HG03457 (cell line): Measurements from ENCODE around the gene CNOT10.
"Not testable (repeated sequence)": the region's sequence is repeated elsewhere in the genome, so short reads cannot be mapped to it uniquely, and the experiment has no call there.

Experiments used
- ATAC-seq: cut with Tn5 transposase; IDR thresholded peaks from one replicate; pipeline ENCODE4 v1.9.1; 2021; ENCODE audit warnings: moderate number of reproducible peaks; ENCODE audit not compliant: unreplicated experiment

The CNOT10 gene

DNA sequence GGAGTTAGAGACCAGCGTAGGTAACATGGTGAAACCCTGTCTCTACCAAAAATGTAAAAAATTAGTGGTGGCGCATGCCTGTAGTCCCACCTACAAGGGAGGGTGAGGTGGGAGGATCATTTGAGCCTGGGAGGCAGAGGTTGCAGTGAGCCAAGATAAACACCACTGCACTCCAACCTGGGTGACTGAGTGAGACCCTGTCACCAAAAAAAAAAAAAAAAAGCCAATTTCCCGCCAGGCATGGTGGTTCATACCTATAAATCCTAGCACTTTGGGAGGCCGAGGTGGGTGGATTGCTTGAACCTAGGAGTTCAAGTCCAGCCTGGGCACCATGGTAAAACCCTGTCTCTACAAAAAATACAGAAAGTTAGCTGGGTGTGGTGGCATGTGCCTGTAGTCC is 6.9 kb downstream of the CNOT10 start:
- ATAC-seq, result no peak

DNA sequence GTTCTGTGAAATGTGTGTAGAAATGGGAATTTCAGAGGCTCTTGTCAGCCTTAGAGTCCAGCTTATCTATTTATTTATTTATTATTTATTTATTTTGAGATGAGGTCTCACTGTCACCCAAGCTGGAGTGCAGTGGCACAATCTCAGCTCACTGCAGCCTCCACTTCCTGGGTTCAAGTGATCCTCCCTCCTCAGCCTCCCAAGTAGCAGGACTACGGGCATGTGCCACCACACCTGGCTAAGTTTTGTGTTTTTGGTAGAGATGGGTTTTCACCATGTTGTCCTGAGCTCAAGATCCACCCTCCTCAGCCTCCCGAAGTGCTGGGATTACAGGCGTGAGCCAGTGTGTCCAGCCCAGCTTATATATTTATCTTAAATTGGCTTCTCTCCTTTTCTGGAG is 11.5 kb downstream of the CNOT10 start:
- ATAC-seq, result no peak

DNA sequence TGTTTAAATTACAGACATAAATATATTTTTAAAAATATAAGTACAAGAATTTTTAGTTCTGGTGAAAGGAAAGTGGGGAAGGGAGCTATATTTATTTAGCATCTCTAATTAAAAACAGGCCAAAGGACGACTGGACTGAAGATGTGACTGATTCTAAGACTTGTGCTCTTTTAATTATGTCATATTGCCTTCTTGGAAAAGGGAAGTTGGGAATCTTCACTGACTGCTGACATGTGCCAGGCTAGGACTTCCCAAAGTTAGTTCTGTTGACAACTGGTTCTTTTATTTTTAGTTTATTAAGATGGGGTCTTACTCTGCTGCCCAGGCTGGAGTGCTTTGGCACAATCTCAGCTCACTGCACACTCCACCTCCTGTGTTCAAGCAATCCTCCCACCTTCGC is 13.5 kb downstream of the CNOT10 start:
- no peak for ATAC-seq

DNA sequence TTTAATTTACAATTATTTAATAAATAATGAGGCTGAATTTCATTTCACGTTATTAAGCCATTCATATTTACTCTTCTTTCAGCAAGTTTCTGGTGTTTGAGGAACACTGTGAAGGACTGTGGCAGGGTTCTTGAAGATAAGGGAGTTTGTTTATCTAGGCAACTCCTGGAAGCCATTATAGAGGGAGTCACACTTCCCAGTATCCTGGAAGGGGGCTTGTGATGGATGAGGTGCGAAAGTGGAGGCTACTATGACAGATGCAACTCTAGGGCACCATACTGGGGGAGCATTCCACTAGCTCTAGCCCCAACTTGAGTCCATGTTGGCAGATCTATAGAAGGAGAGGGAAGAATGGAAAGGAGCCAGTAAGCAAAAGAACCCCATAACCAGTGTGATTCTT is 14.4 kb downstream of the CNOT10 start:
- no peak for ATAC-seq

DNA sequence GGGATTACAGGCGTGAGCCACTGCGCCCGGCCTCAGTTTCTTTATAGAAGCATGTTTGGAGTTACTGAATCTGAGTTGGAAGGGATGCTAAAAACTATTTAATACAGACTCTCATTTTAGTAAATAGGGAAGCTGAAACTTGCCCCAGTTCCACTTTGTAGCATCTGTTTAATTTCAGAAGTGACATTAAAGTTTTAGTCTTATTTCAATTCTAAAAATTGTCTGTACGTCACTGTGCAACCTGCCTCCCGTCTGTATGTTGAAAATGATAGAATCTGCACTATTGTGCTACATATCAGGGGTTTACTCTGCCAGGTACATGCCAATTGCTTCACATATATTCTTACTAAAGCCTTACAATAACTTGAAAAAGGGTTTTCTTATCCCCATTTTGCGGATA is 15.3 kb downstream of the CNOT10 start:
- ATAC-seq, result no peak

DNA sequence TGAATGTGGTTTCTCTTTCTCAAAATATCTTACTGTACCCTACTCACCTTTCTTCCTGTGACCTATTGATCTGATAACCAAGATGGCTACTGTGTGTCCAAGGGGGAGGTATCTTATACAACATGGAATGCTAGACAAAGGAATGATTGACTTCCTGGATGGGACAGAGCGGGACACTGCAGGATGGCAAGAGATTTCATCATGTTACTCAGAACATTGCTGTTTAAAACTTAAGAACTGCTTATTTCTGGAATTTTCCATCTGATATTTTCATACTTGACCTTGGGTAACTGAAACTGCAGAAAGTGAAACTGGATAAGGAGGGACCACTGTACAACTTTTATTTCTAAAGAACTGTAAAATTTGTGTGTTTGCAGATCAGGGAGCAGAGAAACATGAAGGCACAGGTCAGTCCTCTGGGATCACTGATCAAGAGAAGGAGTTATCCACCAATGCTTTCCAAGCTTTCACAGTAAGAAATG is 18.5 kb downstream of the CNOT10 start:
- ATAC-seq, result no peak

DNA sequence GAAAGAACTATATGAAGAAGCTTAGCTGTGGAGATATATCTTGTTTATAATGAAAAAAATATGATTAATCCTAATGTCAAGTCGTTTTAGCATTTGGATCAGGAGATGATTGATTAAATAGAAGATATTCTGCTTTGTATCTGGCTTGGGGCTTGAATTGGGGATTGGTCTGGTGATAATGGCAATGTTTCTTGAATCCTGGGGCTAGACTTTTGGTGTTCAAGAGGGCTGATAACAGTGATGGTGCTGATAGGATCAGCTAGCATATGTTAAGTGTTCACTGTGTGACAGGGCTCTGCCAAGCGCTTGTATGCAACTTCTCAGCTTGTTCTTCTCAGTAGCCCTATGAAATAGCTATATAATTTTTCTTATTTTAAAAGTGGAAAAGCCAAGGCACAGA is 20.2 kb downstream of the CNOT10 start:
- ATAC-seq, result no peak

DNA sequence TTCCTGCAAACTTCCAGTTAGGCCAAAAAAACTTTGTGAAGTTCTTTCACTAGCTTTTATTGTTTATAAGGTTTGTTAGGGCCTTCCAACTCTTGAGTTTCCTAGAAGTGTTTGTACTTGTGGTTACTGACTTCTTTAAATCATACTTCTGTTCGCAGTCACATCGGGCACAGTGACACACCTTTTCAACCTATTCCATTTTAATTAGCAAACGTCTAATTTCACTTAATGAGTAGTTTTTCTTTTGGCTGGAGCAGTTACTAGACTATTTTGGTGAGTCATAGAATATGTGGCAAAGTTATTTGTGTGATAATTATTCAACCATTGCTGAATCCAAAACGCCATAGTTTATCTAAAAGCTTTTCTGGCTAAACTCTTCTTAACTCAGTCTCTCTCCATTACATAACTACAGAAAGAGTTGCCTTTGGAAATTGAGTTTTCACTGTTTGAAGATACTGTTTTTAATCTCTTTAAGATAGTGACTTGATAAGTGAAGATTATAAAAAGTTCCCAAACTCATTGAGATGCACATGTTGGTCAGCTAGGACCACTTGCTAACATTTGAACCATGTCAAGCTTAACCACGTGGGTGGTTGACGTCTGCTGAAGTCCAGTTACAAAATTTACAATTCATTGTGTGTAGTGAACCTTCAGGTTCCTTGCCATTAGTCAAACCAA is 21.5 kb downstream of the CNOT10 start:
- no peak for ATAC-seq

DNA sequence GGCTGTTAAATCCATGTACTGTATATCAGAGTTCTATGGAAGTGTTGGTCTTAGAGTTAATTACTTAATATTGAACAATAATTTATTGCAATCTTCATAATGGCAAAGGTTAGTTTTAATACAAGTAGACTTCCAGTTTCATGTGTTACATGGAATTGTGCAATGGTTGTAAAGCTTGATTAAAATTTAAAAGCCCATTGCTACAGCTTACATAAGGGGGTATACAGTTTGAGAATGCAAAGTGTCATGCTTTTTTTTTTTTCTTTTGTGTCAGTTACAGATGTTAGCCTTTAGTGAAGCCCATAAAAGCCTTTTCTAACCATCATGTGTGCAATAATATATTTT is 22.0 kb downstream of the CNOT10 start:
- no peak for ATAC-seq

DNA sequence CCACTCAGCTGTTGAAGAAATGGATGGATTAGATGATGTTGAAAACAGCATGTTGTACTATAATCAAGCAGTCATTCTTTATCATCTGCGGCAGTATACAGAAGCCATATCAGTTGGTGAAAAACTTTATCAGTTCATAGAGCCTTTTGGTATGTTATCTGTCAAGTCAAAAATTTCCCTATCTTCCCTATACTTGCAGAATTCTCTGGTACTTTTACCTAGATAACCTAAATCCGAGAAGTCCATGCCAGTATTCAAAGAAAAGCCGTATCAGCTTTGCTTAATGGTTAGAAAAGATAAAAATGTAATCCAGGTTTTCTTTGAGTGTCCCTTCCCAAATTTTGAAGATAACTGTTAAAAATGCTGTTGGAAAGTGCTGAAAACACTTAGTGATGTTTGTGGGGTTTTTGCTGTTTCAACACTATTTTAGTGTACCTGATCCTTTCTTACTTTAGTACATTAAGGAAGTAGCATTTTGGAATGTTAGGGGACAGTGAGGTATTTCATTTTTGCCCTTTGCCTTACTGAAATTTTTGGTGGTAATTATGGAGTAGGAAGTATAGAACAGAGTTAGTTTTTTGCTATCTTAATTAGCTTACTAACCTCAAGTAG is 23.8 kb downstream of the CNOT10 start:
- ATAC-seq, result no peak

DNA sequence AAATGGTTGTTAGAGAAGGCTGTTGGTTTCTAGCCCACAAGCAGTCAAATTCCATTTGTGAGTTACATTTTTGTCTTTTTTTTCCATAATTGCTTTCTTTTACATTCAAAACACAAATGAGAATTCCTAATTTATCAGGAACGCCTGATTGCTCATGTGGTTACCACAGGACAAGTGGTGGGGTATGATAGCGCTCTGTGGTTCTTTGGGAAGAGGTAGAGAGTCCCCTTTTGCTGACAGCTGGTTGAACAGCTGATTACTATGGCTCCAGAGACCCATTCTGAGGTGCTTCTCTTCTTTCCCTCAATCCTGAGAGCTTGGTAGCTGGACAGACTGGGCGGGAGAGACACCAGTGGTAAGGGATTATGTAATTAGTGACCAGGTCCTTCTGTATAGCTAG is 24.4 kb downstream of the CNOT10 start:
- no peak for ATAC-seq

DNA sequence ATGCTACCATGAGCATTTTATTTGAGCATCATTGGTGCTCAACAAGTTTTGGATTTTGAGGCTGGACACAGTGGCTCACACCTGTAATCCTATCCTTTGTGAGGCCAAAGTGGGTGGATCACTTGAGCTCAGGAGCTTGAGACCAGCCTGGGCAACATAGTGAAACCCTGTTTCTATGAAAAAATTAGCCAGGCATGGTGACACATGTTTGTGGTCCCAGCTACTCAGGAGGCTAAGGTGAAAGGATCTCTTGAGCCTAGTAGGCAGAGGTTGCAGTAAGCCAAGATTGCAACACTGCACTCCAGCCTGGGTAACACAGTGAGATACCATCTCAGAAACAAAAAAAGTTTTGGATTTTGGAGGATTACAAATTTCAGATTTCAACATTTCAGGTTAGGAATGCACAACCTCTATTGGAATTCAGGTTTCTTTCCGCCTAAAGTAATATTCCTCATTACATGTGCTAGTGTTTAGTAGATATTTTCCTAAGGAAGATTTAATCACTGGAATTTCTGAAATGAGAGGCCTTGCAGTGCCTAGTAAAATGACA is 27.6 kb downstream of the CNOT10 start:
- no peak for ATAC-seq

DNA sequence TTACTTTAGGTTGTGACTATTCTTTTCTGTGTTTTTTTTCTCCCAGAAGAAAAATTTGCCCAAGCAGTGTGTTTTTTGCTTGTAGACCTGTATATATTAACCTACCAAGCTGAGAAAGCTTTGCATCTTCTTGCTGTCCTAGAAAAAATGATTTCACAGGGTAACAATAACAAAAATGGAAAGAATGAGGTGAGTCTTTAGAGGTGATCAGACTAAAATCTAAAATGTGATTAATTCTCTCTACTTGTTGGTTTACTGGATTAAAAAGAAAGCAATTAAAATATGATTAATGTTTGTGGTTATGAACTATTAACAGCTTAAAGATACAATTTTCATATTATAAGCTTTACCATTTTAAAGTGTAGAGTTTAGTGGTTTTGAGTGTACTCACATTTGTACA is 28.2 kb downstream of the CNOT10 start:
- ATAC-seq, result no peak

DNA sequence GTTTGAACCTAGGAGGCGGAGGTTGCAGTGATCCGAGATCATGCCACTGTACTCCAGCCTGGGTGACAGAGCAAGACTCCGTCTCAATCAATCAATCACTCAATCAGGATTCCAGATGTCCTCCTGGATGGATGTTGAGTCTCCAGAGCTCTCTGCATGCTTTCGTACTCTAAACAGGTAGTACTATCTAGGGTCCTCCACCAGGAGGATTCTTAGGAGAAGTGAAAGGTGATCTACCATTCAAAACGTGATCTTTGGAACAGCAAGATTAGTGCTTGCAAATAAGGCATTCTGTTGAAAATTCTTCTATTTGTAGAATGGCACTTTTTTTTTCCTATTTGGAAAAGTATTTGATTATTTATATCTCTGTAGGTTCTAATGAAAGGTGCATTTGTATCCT is 34.3 kb downstream of the CNOT10 start:
- no peak for ATAC-seq

DNA sequence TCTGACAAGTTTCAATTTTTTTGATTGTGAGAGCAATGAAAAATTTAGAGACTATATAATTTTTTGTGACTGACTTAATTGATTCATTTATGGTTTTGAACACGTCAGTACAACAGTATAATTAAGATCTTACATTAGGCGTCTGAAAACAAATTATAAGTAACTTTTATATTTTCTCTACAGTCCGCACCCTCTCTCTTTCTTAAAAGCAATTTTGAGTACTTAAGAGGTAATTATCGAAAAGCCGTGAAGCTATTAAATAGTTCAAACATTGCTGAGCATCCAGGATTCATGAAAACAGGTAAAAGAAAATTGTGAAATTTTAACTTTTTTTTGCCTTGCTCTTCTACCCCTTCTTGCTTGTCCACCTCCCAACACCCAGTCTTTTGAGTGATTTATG is 34.9 kb downstream of the CNOT10 start:
- ATAC-seq, result no peak

DNA sequence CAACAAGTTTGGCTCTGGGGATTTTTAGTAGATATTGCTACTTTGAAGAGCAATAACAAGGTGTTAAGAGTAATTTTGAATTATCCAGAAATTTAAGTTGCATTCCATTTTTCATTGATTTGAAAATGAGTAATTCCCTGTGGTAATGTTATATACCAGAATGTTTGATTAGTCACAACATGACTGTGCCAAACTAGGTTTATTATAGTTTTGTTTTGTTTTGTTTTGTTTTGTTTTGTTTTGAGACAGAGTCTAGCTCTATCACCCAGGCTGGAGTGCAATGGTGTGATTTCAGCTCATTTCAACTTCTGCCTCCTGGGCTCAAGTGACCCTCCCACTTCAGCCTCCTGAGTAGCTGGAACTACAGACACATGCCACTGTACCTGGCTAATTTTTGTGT is 40.7 kb downstream of the CNOT10 start:
- ATAC-seq, result no peak

DNA sequence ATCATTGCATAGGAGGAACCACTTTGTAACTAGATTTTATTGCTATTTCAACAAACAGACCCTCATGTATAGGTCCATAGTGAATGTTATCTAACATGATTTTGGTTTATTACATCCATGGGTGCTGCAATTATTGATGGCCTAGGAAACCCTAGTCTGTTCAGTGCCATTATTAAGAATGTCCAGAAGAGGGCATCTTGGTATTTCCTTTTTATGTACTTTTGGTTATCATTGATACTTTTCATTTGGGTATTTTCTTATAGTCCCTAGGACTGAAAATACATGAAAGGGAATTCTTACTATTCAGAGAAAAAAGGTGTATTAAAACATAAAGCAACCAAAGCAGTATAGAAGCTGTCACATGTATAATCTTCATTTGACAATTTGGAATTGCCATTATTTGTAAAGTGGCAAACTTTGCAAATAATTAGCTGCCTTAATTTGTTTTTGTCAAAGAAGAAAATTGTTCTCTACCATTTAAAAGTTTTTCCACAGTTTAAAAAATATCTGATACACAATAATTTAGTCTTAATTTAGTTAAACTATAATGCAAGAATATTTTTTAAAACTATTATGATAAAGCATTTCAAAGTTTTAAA is 48.7 kb downstream of the CNOT10 start:
- ATAC-seq, result no peak

DNA sequence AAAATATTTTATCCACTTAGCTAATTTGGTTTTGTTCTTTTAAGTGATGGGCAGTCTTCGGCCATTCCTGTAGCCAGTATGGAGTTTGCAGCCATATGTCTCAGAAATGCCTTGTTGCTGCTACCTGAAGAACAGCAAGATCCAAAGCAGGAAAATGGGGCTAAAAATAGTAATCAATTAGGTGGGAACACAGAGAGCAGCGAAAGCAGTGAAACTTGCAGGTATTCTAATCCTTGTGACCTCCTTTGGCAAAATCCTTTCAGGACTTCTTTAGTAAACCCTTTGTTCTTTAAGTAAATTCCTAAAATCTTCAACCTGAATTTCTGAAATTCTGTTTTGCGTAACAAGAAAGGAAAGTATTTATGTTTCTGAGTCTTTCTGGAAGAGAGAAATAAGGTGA is 49.8 kb downstream of the CNOT10 start:
- no peak for ATAC-seq

DNA sequence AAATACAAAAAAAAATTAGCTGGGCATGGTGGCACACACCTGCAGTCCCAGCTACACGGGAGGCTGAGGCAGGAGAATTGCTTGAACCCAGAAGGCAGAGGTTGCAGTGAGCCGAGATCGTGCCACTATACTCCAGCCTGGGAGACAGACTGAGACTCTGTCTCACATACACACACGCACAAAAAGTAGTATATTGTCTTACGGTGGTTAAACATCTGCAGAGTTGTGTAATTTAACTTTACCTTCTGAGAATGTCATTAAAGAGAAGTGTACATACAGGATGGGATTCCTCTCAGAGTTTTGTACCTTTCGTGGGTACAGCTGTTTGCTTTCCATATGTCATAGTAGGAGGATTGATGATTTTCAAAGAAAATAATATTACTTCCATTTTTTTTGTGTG is 58.5 kb downstream of the CNOT10 start:
- not testable (repeated sequence) for ATAC-seq

DNA sequence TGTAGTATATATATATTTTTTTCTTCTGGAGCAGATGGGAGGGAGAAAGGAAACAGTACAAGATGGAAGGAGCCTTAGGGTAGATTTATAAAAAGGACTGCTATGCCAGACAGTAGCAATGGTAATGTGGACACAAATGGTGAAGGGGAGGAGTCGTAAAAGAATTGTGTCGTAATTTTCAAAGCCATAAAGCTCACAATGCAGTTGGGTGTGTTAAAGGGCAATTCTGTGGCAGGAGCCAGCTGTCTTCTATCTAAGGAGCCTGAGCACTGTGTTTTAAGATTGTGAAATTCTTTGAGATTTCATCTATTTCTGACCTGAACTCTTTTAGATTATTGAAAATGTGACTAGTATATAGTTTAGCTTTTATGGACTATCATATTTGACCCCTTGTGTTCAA is 58.9 kb downstream of the CNOT10 start:
- no peak for ATAC-seq

DNA sequence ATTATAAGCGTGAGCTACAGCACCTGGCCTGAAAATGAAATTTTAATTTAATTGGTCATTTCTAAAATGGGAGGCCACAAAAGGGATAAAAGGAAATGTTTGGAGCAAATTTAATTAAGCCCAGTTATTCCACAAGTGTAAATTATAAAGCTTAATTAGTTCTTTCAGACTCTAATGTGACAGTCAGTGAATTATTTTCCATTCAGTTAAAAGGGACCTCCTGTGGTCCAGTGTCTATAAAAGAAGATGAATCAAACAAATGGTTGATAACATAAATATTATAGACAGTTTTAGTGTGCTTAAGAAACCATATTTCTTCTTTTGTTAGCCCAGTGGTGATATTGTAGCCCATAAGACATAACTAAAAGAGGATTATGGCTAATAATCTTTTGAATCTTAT is 66.4 kb downstream of the CNOT10 start:
- ATAC-seq, result no peak

DNA sequence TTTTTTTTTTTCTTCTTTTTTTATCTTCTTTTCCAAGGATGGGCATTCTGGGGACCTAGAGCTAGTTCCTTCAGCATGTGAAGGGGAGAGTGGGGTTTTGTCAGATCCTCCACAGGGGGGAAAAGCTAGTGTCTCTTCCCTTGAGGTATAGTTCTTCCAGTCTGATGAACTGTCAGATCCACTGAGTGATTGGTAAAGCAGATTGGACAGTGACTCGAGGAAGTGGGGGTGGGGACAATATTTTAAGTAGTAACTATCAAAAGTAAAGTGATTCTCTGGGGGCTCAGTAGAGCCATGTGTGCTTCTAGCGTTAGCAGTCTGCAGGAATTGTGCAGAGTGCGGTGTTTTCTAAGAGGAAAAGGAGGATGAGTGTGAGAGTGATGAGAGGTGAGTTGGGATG is 70.8 kb downstream of the CNOT10 start:
- ATAC-seq, result no peak
